ENCODE measurements around the gene SLC9A9. TPM values are rescaled to one million over a fixed set of nuclear protein-coding genes. Genes with fewer than 3 reads are reported as not detected.

SLC9A9 gene
- total and polyA plus RNA-seq, 7 donors, result 1.3 to 5.4 (median 2.9) TPM

- DNase-seq (no peak), ATAC-seq (no peak)
- Histone ChIP-seq H3K27ac (no peak overlapping the region), H3K4me1 (no peaks in the 10 kb centered on the region), H3K4me3 (no peak overlapping the region), H3K36me3 (ENCODE audit: insufficient read depth in 1 of 2, low read depth in 1 of 2) (no peaks in the 10 kb centered on the region), H3K9me3 (no peaks in the 10 kb centered on the region), H3K27me3 (ENCODE audit: insufficient read depth in 3 of 3, low read length in 2 of 3) (no peaks in the 10 kb centered on the region)
- TF ChIP-seq, protein P1, sequence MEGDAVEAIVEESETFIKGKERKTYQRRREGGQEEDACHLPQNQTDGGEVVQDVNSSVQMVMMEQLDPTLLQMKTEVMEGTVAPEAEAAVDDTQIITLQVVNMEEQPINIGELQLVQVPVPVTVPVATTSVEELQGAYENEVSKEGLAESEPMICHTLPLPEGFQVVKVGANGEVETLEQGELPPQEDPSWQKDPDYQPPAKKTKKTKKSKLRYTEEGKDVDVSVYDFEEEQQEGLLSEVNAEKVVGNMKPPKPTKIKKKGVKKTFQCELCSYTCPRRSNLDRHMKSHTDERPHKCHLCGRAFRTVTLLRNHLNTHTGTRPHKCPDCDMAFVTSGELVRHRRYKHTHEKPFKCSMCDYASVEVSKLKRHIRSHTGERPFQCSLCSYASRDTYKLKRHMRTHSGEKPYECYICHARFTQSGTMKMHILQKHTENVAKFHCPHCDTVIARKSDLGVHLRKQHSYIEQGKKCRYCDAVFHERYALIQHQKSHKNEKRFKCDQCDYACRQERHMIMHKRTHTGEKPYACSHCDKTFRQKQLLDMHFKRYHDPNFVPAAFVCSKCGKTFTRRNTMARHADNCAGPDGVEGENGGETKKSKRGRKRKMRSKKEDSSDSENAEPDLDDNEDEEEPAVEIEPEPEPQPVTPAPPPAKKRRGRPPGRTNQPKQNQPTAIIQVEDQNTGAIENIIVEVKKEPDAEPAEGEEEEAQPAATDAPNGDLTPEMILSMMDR (IDR thresholded peaks at IDR 0.05), result no peak
- 46 to 55% (median 52%) methylated on average over 3 of the region's 3 CpGs for WGBS, 3 donors
- intact Hi-C loops (cut with DNase I), result no loop called here
Observed at GRCh38 chr3:143820466-143821221, 27.6 kb downstream of the SLC9A9 start.

- Histone ChIP-seq H3K4me1 (no peaks in the 10 kb centered on the region), H3K36me3 (ENCODE audit: insufficient read depth in 1 of 2, low read depth in 1 of 2) (no peaks in the 10 kb centered on the region), H3K27ac (no peak overlapping the region), H3K9me3 (no peaks in the 10 kb centered on the region), H3K4me3 (no peak overlapping the region), H3K27me3 (ENCODE audit: insufficient read depth in 3 of 3, low read length in 2 of 3) (no peaks in the 10 kb centered on the region)
- 79 to 86% (median 81%) methylated on average over 1 of the region's 1 CpG for WGBS, 3 donors
- no peak for ATAC-seq
- TF ChIP-seq, protein P1 (IDR thresholded peaks at IDR 0.05), result no peak
- DNase-seq, result no peak
- intact Hi-C loops (cut with DNase I), result no loop called here
Observed at GRCh38 chr3:143819890-143820289, 28.4 kb downstream of the SLC9A9 start.

DNA sequence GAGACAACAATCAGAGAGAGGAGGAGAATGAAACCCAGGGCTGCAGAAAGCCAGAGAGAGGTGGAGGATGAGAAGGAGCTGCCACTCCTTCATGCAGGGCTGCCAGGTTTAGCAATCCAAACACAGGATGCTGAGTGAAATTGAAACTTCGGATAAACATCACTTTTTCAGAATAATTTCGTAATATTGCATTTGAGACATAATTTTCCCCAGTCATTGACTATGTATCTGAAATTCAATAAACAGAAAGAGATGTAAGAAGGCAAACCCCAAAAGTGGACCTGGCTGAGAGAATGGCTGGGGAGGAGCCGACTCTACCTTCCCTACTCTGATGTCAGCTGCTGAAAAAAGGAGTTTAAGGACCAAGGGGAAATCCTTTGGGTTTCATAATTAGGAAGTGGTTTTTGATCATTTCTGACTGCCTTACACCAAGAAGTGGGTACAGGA, 33.8 kb downstream of the SLC9A9 start:
- DNase-seq, result peak; percentile 26 to 61
- Histone ChIP-seq H3K4me3 (no peak overlapping the region), H3K9me3 (no peaks in the 10 kb centered on the region), H3K4me1 (peaks cover 2% of the 10 kb centered on the region), H3K27me3 (ENCODE audit: insufficient read depth in 3 of 3, low read length in 2 of 3) (no peaks in the 10 kb centered on the region), H3K36me3 (ENCODE audit: insufficient read depth in 1 of 2, low read depth in 1 of 2) (no peaks in the 10 kb centered on the region), H3K27ac (no peak overlapping the region)
- peak in 1 of 4 donors; percentile 54 for ATAC-seq
- intact Hi-C loops (cut with DNase I), result no loop called here
- 76 to 79% (median 77%) methylated on average over 3 of the region's 3 CpGs for WGBS, 3 donors
- TF ChIP-seq, protein P1 (IDR thresholded peaks at IDR 0.05), result no peak

DNA sequence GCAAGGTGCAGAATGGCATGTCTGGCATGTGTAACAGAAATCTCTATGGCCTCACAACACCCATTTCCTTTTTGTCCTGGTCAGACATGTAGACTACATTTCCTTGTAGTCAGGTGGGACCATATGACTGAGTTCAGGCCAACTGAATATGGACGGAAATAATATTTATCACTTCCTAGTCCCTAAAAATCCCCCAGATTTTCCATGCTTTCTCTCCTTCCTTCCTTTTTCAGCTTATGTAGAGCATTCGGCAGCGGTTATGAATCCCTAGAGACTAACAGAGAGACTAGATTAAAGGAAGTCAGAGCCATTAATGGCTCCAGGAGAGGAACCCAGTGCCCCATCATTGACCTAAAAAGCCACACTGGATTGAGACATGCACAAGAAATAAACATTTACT, 35.8 kb downstream of the SLC9A9 start:
- Histone ChIP-seq H3K9me3 (no peaks in the 10 kb centered on the region), H3K36me3 (ENCODE audit: insufficient read depth in 1 of 2, low read depth in 1 of 2) (no peaks in the 10 kb centered on the region), H3K4me1 (peaks cover 3% of the 10 kb centered on the region), H3K27me3 (ENCODE audit: insufficient read depth in 3 of 3, low read length in 2 of 3) (no peaks in the 10 kb centered on the region), H3K4me3 (no peak overlapping the region), H3K27ac (no peak overlapping the region)
- intact Hi-C loops (cut with DNase I), result no loop called here
- ATAC-seq, result no peak
- DNase-seq, result no peak
- TF ChIP-seq, protein P1 (IDR thresholded peaks at IDR 0.05), result no peak
- WGBS, 3 donors, result 47 to 55% (median 54%) methylated on average over 3 of the region's 3 CpGs

Measured in psoas muscle (tissue), 8 donors.